ENCODE data around the gene KCTD20.
A peak's percentile ranks its signal among the peaks of the same experiment; 100 is the strongest.

KCTD20 gene

GRCh38 chr6:36517408-36517807 lies 74.6 kb downstream of the KCTD20 start:
- Mint-ChIP-seq H3K36me3 (ENCODE audit: low read depth) (peaks cover 90% of the 10 kb centered on the region), H3K9me3 (no peaks in the 10 kb centered on the region), H3K27me3 (no peaks in the 10 kb centered on the region), H3K4me1 (ENCODE audit: low read depth) (peaks cover 55% of the 10 kb centered on the region), H3K27ac (peak overlapping the region; percentile 67), H3K4me3 (no peak overlapping the region)
- DNase-seq = no peak

DNA sequence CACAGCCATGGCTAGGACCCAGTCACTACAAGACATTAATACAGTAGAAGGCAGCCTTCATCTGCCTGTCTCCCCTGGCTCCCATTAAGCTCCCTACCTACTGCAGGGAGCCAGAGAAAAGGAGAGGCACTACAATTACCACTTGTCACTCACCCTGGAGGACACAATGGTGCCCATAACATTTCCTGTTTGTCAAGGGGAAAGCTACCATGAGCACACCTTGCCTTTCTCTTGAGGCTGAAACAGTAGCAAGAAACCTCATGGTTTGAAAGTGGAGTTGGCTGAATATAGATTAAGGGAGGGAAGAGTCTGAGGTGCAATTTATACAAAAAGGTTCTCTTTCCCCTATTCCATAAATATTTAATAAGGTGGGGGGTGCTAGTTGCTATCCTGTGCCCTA lies 76.6 kb downstream of the KCTD20 start:
- H3K27ac Mint-ChIP-seq = peak overlapping the region; percentile 51
- H3K9me3 Mint-ChIP-seq = no peaks in the 10 kb centered on the region
- no peaks in the 10 kb centered on the region for H3K27me3 Mint-ChIP-seq
- DNase-seq = no peak
- peaks cover 93% of the 10 kb centered on the region for H3K36me3 Mint-ChIP-seq (ENCODE audit: low read depth)
- no peak overlapping the region for H3K4me3 Mint-ChIP-seq
- H3K4me1 Mint-ChIP-seq (ENCODE audit: low read depth) = peaks cover 56% of the 10 kb centered on the region

- Mint-ChIP-seq H3K4me3 (no peak overlapping the region), H3K9me3 (no peaks in the 10 kb centered on the region), H3K27me3 (no peaks in the 10 kb centered on the region), H3K27ac (no peak overlapping the region), H3K36me3 (ENCODE audit: low read depth) (peaks cover 81% of the 10 kb centered on the region), H3K4me1 (ENCODE audit: low read depth) (peaks cover 47% of the 10 kb centered on the region)
- no peak for DNase-seq
Measured at GRCh38 chr6:36523451-36523850, 80.7 kb downstream of the KCTD20 start.

- H3K36me3 Mint-ChIP-seq (ENCODE audit: low read depth) = peaks cover 79% of the 10 kb centered on the region
- DNase-seq = no peak
- H3K4me3 Mint-ChIP-seq = no peak overlapping the region
- H3K9me3 Mint-ChIP-seq = no peaks in the 10 kb centered on the region
- H3K27ac Mint-ChIP-seq = no peak overlapping the region
- peaks cover 47% of the 10 kb centered on the region for H3K4me1 Mint-ChIP-seq (ENCODE audit: low read depth)
- H3K27me3 Mint-ChIP-seq = no peaks in the 10 kb centered on the region
Measured at GRCh38 chr6:36523936-36524499, 81.2 kb downstream of the KCTD20 start.

DNA sequence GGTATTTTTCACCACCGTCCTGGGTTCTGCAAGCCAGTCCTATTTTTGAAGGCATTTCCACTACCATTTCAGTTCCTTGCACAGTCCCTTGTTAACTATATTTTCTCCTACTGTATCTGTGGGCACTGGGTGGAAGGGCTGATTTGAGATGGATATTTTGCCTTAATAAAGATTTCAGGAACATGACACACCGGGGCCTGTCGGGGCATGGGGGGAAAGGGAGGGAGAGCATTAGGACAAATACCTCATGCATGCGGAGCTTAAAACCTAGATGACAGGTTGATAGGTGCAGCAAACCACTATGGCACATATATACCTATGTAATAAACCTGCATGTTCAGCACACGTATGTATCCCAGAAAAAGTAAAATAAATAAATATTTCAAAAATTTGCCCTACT lies 82.1 kb downstream of the KCTD20 start:
- Mint-ChIP-seq H3K4me3 (no peak overlapping the region), H3K27me3 (no peaks in the 10 kb centered on the region), H3K36me3 (ENCODE audit: low read depth) (peaks cover 79% of the 10 kb centered on the region), H3K4me1 (ENCODE audit: low read depth) (peaks cover 46% of the 10 kb centered on the region), H3K9me3 (no peaks in the 10 kb centered on the region), H3K27ac (no peak overlapping the region)
- no peak for DNase-seq

GRCh38 chr6:36525346-36525745 lies 82.5 kb downstream of the KCTD20 start:
- H3K4me1 Mint-ChIP-seq (ENCODE audit: low read depth) = peaks cover 41% of the 10 kb centered on the region
- no peaks in the 10 kb centered on the region for H3K27me3 Mint-ChIP-seq
- H3K9me3 Mint-ChIP-seq = no peaks in the 10 kb centered on the region
- no peak for DNase-seq
- no peak overlapping the region for H3K4me3 Mint-ChIP-seq
- peaks cover 77% of the 10 kb centered on the region for H3K36me3 Mint-ChIP-seq (ENCODE audit: low read depth)
- H3K27ac Mint-ChIP-seq = peak overlapping the region; percentile 30

GRCh38 chr6:36526066-36526465 lies 83.3 kb downstream of the KCTD20 start:
- peaks cover 39% of the 10 kb centered on the region for H3K4me1 Mint-ChIP-seq (ENCODE audit: low read depth)
- H3K27ac Mint-ChIP-seq = peak overlapping the region; percentile 55
- H3K36me3 Mint-ChIP-seq (ENCODE audit: low read depth) = peaks cover 76% of the 10 kb centered on the region
- no peaks in the 10 kb centered on the region for H3K9me3 Mint-ChIP-seq
- H3K4me3 Mint-ChIP-seq = no peak overlapping the region
- H3K27me3 Mint-ChIP-seq = no peaks in the 10 kb centered on the region
- DNase-seq = no peak

- Mint-ChIP-seq H3K27ac (peak overlapping the region; percentile 26), H3K4me1 (ENCODE audit: low read depth) (peaks cover 67% of the 10 kb centered on the region), H3K27me3 (no peaks in the 10 kb centered on the region), H3K9me3 (no peaks in the 10 kb centered on the region), H3K36me3 (ENCODE audit: low read depth) (peaks cover 90% of the 10 kb centered on the region), H3K4me3 (no peak overlapping the region)
- no peak for DNase-seq
Measured at GRCh38 chr6:36533321-36533720, 90.5 kb downstream of the KCTD20 start.

GRCh38 chr6:36536873-36537547 lies 94.2 kb downstream of the KCTD20 start:
- Mint-ChIP-seq H3K4me1 (ENCODE audit: low read depth) (peaks cover 67% of the 10 kb centered on the region), H3K36me3 (ENCODE audit: low read depth) (peaks cover 92% of the 10 kb centered on the region)

GRCh38 chr6:36539814-36540568 lies 97.2 kb downstream of the KCTD20 start:
- DNase-seq = no peak
- H3K27me3 Mint-ChIP-seq = no peaks in the 10 kb centered on the region
- peak overlapping the region; percentile 80 for H3K27ac Mint-ChIP-seq
- H3K9me3 Mint-ChIP-seq = no peaks in the 10 kb centered on the region
- peaks cover 79% of the 10 kb centered on the region for H3K36me3 Mint-ChIP-seq (ENCODE audit: low read depth)
- no peak overlapping the region for H3K4me3 Mint-ChIP-seq
- peaks cover 63% of the 10 kb centered on the region for H3K4me1 Mint-ChIP-seq (ENCODE audit: low read depth)

More at GRCh38 chr6:36536873-36537547, 94.2 kb downstream of the KCTD20 start:
- no peak for DNase-seq
- no peaks in the 10 kb centered on the region for H3K9me3 Mint-ChIP-seq
- no peak overlapping the region for H3K4me3 Mint-ChIP-seq
- peak overlapping the region; percentile 80 for H3K27ac Mint-ChIP-seq
- no peaks in the 10 kb centered on the region for H3K27me3 Mint-ChIP-seq
